Measurements from ENCODE around the gene ZNHIT1. TPM values are rescaled to one million over a fixed set of nuclear protein-coding genes. Genes with fewer than 3 reads are reported as not detected.

ZNHIT1 gene
- polyA plus RNA-seq, 12 donors: 21.4 to 46.7 (median 39.1) TPM; not detected in 1

DNA sequence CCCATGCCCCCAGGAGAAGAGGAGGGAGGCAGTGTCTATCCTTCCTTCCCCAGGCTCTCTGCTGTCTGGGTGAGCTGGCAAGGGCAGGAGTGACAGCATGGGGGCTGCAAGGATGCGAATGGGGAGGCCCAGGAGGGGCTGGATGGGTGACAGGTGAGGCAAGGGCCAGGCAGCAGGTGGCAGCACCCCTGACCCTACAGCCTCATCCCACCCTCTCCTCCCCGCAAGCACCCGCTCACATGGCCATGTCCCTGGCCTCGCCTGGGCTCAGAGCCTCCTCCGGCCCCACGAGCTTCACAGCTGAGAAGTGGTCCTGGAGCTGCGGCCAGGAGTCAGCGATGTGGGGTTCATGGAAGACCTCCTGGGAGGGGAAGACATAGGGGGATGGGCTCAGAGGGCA lies 6.0 kb upstream of the ZNHIT1 start:
- no peak for DNase-seq

DNA sequence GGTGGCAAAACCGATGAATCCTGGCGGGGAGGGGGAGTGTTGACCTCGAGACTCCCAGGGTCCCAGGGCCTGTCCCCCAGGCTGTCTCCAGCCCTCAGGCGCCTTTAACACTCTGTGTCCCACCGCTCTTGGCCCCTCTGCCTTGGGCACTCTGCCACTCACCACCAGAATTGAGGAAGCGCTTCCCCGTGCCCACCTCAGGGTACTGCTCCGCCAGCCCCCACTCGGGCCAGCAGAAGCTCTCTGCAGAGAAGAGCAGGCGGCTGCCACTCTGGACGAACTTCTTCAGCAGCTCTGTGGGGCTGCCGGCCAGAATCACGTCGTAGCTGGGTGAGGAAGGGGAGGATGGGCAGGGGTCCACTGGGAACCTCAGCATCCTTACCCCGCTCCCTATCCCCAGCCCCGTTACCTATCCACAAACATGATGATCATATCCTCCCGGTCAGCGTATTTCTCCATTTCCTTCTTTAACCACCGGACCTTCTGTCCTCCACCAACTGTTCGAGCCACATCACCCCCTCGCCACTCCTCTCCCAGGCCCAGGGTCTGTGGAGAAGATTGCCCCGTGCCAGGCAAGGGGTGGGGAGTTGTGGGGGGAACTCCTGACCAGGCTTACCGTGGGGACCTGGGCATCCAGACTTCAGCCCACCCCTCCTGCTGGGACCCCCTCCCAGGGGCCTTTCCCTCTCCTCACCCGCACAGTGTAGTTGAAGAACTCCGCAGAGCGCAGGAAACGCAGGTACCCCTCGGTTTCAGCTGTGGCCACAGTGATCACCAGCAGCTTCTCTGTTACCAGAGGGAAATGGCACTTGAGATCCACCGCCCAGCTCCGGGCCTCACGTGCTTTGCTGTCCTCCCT lies 1.7 kb upstream of the ZNHIT1 start:
- DNase-seq: no peak

- no peak for DNase-seq
Measured at GRCh38 chr7:101216860-101217387, 1.0 kb upstream of the ZNHIT1 start.

GRCh38 chr7:101218236-101219125 lies 516 bp downstream of the ZNHIT1 start:
- no peak for DNase-seq

DNA sequence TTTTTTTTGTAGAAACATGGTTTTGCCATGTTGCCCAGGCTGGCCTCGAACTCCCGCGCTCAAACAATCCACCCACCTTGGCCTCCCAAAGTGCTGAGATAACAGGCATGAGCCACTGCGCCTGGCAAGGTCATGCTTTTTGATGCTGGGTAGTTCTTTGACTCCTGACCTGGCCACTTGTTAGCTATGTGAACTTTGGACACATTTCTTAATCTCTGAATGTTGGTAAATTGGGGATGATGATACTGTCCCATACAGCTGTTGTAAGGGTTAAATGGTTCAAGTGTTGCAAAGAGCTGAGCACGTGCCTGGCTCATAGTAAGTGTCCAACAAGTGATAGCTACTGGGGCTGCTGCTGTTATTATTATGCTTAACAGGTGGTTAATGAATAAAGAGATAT lies 2.3 kb downstream of the ZNHIT1 start:
- DNase-seq: no peak

- DNase-seq: no peak
Measured at GRCh38 chr7:101222275-101222830, 4.4 kb downstream of the ZNHIT1 start.

DNA sequence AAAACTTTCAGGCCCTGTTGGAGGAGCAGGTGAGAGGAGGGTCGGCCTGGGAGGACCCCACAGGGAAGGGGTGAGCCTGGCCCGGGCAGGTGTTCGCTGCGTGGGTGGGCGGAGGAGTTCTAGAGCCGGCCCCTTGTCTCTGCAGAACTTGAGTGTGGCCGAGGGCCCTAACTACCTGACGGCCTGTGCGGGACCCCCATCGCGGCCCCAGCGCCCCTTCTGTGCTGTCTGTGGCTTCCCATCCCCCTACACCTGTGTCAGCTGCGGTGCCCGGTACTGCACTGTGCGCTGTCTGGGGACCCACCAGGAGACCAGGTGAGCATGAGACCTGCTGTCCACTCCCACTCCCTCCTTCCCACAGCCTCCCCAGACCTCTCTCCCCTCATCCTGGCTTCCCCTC lies 5.6 kb downstream of the ZNHIT1 start:
- DNase-seq: no peak

DNA sequence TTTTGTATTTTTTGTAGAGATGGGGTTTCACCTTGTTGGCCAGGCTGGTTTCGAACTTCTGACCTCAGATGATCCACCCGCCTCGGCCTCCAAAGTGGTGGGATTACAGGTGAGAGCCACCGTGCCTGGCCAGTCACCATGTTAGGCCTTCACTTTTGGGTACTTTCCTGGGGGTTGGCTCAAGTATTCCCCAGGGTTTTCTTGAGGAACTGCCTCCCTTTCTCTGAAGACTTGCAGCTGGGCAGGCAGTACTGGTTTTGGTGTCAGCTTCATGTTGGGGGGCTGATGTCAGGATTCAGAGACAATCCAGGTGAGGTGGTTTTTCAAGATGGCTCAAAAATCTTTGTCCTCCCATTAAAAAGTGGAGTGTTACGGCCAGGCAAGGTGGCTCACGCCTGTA lies 7.7 kb downstream of the ZNHIT1 start:
- DNase-seq: no peak

DNA sequence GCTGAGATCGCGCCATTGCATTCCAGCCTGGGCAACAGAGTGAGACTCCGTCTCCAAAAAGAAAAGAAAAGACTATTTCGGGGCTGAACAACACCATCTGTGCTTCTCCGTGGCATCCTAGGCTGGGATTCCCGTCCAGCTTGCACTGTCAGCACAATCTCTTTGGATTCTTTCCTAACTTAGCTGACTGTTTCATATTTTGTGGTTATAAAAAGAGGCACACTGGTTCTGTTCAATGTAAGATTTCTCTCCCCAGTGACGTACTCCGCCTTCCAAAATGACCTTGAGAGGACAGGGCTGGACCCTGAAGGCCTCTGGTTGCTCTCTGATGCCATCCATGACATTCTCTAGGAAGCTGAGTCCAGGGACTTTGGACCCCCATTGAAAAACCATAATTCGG lies 8.8 kb downstream of the ZNHIT1 start:
- DNase-seq: no peak

GRCh38 chr7:101231644-101232043 lies 13.7 kb downstream of the ZNHIT1 start:
- no peak for DNase-seq

DNA sequence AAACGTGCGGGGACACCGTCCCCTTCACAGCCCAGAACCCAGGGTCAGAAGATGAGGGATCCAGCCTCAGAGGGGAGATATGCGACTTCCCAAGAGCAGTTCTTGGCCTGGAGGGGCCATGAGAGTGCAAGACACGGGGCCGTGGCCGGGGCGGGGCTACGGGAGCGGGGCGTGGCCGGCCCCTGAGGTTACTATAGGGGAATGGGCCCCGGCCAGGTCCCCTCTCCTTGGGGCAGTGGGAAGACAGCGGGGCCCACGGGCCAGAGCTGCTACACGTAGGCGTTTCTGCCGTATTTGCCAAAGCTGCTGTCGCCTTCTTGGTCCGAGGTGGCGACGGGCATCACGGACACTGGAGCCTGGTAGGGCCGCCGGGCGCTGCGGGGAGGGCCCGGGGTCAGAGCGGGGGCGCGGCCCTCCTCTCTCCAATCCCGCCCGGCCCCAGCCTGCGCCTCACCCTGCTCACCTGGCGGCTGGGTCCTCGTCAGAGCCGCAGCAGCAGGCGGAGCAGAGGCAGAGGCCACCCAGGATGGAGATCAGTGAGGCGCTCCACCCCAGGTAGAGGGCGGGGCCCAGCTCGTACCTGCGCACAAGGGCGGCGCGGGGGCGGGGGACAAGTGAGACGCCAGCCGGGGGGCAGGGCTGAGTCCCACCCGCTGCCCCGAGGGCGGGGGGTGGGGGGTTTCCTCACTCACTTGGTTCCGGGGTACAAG lies 14.3 kb downstream of the ZNHIT1 start:
- DNase-seq: no peak

DNA sequence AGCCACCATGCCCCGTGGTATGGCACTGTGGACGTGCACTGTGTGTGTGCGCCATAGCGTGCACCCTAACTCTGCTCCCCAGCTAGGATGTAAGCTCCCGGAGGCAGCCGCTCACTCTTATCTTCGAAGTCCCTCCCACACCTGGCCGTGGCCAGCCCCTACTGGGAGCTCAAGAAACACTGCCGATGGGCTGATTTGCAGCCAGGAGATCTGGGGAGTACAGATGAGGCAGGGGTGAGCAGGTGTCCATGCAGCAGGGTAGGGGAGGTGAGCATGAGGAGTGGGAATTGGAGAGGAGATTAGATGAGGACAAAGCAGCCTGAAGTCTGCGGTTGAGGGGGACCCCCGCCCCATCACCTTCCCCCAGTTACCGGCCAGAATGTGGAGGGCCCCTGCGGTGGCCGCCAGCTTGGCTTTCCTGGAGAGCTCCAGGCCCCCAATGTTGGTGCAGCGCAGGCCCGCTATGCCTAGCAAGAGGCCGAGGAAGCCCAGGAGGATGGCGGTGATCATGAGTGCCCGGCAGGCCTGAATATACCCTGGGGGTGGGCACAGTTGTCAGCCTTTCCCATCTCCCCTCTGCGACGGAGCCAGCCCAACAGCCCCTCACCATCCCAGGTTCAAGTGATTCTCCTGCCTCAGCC lies 16.1 kb downstream of the ZNHIT1 start:
- no peak for DNase-seq

- DNase-seq: no peak
Measured at GRCh38 chr7:101234636-101235035, 16.7 kb downstream of the ZNHIT1 start.

GRCh38 chr7:101235050-101235449 lies 17.1 kb downstream of the ZNHIT1 start:
- DNase-seq: no peak

DNA sequence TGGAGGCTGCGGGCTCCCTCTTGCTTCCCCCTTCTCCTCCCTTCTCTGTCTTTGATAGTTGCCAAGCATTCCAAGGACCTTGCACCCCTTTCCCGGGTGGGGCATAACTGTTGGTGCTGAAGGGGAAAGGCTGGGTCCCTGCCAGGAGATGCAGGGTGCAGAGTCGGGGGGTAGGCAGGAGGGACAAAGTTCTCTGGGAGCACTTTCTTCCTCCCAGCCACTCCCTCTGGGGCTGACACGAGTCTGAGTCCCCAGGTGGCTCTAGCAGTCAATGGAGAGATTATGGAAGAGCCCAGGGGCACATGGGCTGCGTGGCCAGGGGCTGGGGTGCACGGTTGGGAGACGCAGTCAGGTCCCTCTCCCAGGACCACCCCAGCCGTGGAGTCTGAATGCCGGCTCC lies 17.6 kb downstream of the ZNHIT1 start:
- DNase-seq: no peak

- no peak for DNase-seq
Measured at GRCh38 chr7:101236292-101236835, 18.4 kb downstream of the ZNHIT1 start.

DNA sequence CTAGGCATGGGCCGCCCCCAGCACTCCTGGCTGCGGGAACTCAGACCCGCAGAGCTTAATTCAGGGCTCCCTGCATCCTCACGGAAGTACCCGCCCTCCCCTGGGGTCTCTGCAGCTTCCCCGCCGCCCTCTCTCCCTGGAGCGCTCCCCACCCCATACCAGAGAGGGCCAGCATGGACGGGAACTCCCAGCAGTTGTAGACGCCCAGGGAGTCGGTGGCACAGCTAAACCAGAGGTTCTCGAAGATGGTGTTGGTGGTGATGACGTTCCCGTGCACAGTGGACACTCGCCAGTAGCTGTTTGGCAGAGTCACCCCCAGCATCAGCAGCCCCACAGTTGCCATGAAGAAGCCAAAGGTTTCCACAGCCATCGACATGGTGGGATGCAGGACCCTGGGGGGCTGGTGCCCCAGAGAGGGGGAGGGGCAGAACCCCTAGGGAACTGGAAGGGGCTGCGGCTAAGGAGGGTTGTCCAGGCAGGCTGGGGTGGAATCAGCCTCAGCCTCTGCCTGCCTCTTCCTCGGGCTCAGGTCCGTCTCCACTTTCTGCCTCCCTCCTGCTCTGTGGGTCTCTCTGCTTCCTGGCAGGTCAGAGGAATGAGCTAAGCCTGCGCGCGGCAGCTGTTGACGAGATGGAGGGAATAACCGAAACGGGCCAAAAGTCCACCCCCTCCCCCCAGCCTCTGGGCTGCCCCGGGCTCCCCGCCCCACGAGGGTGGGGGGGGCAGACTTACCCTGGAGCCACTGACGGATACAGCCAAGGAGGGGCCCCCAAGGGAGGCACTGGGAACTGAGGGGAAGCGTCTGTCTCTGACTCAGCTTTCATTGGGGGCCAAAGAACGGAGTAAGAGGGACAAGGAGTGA lies 19.5 kb downstream of the ZNHIT1 start, which contains the start of gene CLDN15:
CLDN15 (minus strand) TSS at position 597 of the 862 bp plus-strand sequence; CDS start at position 376, 221 bp downstream.
- peak; percentile 70 for DNase-seq

DNA sequence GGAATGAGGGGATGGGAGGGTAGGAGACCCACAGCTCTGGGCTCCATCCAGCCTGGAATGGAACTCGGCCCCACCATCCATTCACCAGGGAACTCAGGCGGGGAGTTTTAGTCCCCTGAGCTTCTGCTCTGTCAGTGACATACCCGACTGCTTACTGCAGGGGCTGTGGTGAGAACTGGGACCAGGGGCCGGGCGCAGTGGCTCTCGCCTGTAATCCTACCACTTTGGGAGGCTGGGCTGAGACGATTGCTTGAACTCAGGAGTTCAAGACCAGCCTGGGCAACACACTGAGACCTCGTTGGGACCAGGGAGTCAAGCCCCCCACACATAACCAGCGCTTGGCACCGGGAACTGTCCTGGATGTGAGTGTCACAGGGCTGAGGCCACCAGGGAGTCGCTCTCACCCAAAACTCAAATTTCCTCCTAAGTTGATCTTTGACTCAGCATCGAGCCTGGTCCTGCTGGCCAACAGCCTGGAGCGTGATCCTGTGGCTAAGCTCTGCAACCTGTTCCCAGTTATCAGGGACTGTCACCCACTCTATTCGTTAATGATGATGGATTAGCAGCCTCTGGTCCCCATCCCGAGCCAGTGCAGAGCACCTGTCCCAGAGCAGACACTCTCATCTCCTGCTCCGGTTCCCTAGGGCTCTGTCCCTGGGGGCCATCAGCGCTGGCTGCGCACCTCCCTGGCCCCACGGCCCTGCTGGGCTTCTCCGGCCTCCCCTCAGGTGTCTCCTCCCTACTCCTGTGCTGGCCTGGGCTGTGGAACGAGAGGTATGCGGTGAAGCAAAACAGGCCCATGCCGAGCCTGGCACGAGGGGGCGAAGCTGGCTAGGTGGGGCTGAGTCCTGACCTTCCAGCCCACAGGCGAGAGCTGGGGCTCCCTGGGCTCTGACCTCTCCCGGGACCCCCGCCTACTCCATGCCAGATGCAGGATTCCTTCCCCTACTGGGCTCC lies 20.5 kb downstream of the ZNHIT1 start:
- no peak for DNase-seq
